Measurements from ENCODE around the gene MARF1. TPM values are rescaled to one million over a fixed set of nuclear protein-coding genes. Genes with fewer than 3 reads are reported as not detected.

MARF1 gene
- total RNA-seq, 1 experiment from 2014 or later = 59.4 TPM

- Histone ChIP-seq H4K20me1 (ENCODE audit: insufficient read depth) (no peaks in the 10 kb centered on the region), H3K27ac (ENCODE audit: low read depth, low read length) (no peak overlapping the region), H3K36me3 (ENCODE audit: control insufficient read depth in 1 of 2, insufficient read depth in 2 of 2, low read length in 2 of 2) (peaks cover 37 to 52% of the 10 kb centered on the region in 2 experiments), H3K9me2 (ENCODE audit: insufficient read depth) (no peaks in the 10 kb centered on the region), H3K79me2 (ENCODE audit: insufficient read depth, low read length) (peaks cover 9% of the 10 kb centered on the region), H3K27me3 (ENCODE audit: insufficient read depth, low read length) (no peaks in the 10 kb centered on the region), H2AFZ (ENCODE audit: low read depth, low read length, poor library complexity, severe bottlenecking) (no peak overlapping the region), H3K4me1 (ENCODE audit: control insufficient read depth in 1 of 2, insufficient read depth in 2 of 2, low read length in 2 of 2) (no peaks in the 10 kb centered on the region), H3K4me3 (replicated peaks in 1 of 2; ENCODE audit: low read depth in 1 of 2, low read length in 2 of 2) (no peak overlapping the region), H3K4me2 (ENCODE audit: low read length) (no peak overlapping the region), H3K9ac (ENCODE audit: low read length) (no peak overlapping the region), H3K9me3 (ENCODE audit: control insufficient read depth in 1 of 2, insufficient read depth in 1 of 2, low read depth in 1 of 2, low read length in 2 of 2) (no peaks in the 10 kb centered on the region)
- ChIA-PET CTCF (no interaction called here), RAD21 (ENCODE audit: low non-redundant PET in 1 of 2, low total read pairs in 2 of 2, uncharacterized antibody in 2 of 2, unreplicated experiment in 2 of 2) (no interaction called here), POLR2A (no interaction called here)
- no TSS peak for BruUV-seq (replicated peaks)
- ATAC-seq (no peak), DNase-seq (ENCODE audit: low read depth, low spot score) (no peak)
- TF ChIP-seq YY1 (IDR thresholded peaks at IDR 0.05; ENCODE audit: extremely low read depth, insufficient replicate concordance, low read depth, low read length) (no peak), ELF1 (IDR thresholded peaks at IDR 0.05; ENCODE audit: borderline replicate concordance, low read depth) (no peak), CTCF (IDR thresholded peaks at IDR 0.05 in 2 of 3, conservative IDR thresholded peaks at IDR 0.05 in 1 of 3; ENCODE audit: borderline replicate concordance in 1 of 3, insufficient read depth in 1 of 3, low read depth in 2 of 3, low read length in 2 of 3) (no peak), ZNF274 (IDR thresholded peaks at IDR 0.05; ENCODE audit: low read depth, low read length) (no peak), EGR1 (IDR thresholded peaks at IDR 0.05; ENCODE audit: low read depth) (no peak), REST (IDR thresholded peaks at IDR 0.05; ENCODE audit: low read depth) (no peak), POLR2A (IDR thresholded peaks at IDR 0.05; ENCODE audit: borderline replicate concordance, extremely low read depth, insufficient read depth, insufficient read length) (no peak), EZH2phosphoT487 (IDR thresholded peaks at IDR 0.05; ENCODE audit: borderline replicate concordance) (no peak), FOSL1 (IDR thresholded peaks at IDR 0.05; ENCODE audit: low read depth) (no peak), CEBPB (IDR thresholded peaks at IDR 0.05; ENCODE audit: low read depth) (no peak), SIN3A (IDR thresholded peaks at IDR 0.05; ENCODE audit: low read depth) (no peak), SP1 (IDR thresholded peaks at IDR 0.05; ENCODE audit: low read depth) (no peak), TCF7L2 (IDR thresholded peaks at IDR 0.05; ENCODE audit: borderline replicate concordance, extremely low read depth, insufficient read depth, insufficient read length) (no peak), RAD21 (IDR thresholded peaks at IDR 0.05; ENCODE audit: low read depth) (no peak), EZH2 (IDR thresholded peaks at IDR 0.05) (no peak), ZFX (IDR thresholded peaks at IDR 0.05) (no peak)
- TF ChIP-seq, protein P1, sequence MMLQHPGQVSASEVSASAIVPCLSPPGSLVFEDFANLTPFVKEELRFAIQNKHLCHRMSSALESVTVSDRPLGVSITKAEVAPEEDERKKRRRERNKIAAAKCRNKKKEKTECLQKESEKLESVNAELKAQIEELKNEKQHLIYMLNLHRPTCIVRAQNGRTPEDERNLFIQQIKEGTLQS (IDR thresholded peaks at IDR 0.05) = no peak
- TF ChIP-seq, protein P2, sequence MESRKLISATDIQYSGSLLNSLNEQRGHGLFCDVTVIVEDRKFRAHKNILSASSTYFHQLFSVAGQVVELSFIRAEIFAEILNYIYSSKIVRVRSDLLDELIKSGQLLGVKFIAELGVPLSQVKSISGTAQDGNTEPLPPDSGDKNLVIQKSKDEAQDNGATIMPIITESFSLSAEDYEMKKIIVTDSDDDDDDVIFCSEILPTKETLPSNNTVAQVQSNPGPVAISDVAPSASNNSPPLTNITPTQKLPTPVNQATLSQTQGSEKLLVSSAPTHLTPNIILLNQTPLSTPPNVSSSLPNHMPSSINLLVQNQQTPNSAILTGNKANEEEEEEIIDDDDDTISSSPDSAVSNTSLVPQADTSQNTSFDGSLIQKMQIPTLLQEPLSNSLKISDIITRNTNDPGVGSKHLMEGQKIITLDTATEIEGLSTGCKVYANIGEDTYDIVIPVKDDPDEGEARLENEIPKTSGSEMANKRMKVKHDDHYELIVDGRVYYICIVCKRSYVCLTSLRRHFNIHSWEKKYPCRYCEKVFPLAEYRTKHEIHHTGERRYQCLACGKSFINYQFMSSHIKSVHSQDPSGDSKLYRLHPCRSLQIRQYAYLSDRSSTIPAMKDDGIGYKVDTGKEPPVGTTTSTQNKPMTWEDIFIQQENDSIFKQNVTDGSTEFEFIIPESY (IDR thresholded peaks at IDR 0.05; ENCODE audit: extremely low read depth, insufficient replicate concordance, low read length) = no peak
- TF ChIP-seq, protein P3, sequence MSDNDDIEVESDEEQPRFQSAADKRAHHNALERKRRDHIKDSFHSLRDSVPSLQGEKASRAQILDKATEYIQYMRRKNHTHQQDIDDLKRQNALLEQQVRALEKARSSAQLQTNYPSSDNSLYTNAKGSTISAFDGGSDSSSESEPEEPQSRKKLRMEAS (IDR thresholded peaks at IDR 0.05) = no peak
- intact Hi-C loops (cut with micrococcal nuclease) = no loop called here
Measured at GRCh38 chr16:15690296-15690695, 47.3 kb upstream of the MARF1 start.

Data from HCT116 (cell line).